NCI-H1092 (cell line): ENCODE measurements around the gene USP20.

Source experiments
- DNase-seq: peaks from one replicate; lab custom pipeline; 2025; lab: John Stamatoyannopoulos, UW

USP20 gene

DNA sequence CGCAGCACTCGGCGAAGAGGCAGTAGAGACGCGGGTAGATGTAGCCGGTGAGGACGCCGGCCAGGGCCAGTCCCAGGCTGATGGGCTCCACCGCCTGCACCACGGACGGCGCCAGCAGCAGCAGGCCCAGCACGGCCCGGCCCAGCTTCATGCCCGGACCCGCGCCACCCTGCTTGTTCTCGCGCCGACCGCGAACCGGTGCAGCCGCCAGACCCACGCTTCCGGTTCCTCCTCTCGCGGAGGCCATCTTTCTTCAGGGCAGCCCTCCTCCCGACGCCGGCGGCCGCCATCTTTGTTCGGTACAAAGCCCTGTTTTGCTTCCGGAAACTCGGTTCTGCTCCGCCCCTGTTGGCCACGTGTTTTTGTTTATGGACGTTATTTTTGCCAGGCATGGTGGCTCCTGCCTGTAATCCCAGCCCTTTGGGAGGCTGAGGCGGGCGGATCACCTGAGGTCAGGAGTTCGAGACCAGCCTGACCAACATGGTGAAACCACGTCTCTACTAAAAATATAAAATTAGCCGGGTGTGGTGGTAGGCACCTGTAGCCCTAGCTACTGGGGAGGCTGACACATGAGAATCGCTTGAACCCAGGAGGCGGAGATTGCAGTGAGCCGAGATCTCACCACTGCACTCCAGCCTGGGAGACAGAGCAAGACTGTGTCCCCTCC is 11.2 kb upstream of the USP20 start, which contains the start of gene TOR1A:
TSS of gene TOR1A (minus strand) at position 202 of the 667 bp plus-strand sequence. CDS start at position 151, 51 bp downstream.
- DNase-seq: peak; percentile 90

DNA sequence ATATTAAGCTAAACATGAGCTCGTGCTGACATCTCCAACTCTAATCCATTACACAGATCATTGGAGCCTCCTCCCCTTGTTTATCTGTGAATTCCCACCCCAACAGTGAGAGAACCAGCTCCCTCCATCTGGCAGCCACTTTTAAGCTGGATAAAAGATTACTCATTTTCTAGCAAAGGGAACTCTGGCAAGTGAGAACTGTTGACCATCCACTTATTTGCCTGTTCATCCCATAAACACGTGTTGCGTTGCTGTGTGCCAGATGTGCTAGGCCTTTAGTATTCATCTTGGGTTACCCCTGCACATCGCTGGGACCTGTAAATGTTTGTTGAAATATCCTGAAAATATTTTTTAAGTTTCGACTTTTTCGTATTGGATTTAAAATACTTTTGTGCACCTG is 8.9 kb upstream of the USP20 start:
- no peak for DNase-seq

DNA sequence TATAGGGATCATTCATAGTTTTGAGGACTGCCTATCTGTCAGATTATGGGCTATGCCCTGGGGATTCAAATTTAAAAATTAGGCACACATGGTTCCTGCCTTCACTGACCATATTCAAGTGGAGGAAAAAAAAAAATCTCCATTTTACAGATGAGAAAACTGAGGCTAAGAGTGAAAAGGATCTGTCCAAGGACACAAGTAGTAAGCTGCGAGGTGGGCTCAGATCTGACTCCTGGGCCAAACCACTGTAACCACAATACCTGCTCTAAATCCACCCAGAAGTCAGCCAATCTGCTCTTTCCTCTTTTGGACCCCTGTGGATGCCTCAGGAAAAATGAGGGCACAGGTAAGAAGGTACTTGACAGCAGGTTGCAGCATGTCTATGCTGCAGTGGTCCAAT is 8.5 kb upstream of the USP20 start:
- DNase-seq: no peak

DNA sequence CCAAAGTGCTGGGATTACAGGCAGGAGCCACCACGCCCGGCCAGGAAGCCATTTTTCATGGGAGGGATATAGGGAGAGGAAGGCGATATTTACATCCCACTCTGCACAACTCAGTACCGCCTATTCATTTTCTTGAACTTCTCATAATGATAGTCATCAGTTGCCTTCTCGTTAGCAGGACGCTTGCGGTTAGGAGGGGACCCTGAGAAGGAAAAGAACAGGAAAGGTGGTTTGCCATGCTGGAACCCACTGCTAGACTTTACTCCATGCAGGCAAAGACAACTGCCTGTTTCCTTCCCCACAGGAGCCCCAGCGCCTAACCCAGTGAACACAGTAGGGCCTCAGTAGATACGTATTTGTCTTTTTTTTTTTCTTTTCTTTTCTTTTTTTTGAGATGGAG is 7.2 kb upstream of the USP20 start:
- no peak for DNase-seq

DNA sequence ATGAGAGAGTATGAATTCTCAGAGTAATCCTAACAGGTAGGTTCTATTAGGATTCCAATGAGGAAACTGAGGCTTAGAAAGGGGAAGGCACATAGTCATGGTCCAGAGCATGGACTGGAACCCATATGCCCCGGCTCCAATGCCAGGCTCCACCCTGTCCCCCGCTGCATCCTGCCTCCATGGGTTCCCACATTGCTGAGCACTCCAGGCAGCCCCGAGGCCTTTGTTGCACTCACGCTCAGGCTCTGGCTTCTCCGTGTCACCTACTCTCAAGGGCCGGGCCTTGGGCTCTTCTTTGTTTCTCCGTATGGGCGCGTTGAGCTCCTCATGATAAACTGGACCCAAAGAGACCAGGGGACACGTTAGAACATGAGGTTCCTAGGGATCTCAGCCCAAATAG is 6.3 kb upstream of the USP20 start:
- DNase-seq: no peak

DNA sequence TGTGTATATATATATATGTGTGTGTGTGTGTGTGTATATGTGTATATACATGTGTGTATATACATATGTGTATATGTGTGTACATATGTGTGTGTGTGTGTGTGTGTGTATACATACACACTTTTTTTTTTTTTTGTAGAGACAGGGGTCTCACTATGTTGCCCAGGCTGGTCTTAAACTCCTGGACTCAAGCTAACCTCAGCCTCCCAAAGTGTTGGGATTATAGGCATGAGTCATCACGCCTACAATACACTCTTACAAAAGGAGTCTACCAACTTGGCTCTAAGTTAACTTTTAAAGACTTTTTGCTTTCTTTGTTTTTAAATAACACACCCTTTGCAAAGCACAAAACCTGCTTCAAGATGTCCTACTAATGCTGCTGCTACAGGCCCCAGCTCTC is 2.3 kb upstream of the USP20 start:
- DNase-seq: no peak

DNA sequence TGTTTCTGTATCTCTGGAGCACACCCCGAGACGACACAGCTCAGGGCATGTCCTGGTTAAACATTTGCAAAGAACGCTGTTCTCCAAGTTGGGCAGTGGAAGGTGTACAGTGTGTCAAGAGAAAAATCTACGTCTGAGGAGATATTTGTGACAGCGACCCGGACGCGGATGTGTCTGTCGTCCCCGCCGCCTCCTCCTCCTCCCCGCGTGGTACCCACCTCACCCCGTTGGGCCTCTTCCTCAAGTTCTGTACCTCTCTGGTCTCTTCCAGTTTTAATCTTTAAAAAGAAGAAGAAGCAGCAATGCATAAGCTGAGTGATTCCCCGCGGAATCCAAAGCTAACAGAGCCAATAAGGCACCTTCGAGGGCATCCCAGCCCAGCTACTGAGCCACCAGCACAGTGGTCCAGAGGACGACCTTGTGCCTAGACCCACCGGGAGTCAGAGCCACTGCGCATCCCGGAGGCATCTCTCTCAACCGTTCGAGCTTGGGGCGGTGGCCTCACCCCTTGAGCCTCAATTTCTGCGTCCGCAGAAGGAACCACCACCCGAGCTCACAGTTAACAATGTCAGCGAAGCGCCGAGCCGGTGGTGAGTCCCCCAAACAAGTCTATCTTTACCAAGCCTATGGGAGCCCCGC is 650 bp upstream of the USP20 start:
- DNase-seq: no peak

DNA sequence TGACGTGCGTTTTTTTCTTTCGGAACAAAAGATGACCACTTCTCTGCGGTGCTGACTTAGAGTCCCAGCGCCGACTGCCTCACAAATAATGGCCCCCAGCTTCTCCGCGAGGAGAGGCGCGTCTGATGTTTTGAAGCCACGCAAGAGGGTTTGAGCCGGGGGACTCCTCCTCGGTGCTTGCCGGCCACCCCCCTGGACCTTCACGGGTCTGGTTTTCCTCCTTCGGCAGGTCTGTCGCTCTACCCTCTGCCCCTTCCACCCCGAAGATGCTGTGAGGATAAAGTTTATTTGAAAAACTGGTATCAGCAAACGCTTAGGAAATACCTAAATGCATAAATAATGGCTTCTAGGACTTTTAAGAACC is 584 bp downstream of the USP20 start:
- DNase-seq: no peak

DNA sequence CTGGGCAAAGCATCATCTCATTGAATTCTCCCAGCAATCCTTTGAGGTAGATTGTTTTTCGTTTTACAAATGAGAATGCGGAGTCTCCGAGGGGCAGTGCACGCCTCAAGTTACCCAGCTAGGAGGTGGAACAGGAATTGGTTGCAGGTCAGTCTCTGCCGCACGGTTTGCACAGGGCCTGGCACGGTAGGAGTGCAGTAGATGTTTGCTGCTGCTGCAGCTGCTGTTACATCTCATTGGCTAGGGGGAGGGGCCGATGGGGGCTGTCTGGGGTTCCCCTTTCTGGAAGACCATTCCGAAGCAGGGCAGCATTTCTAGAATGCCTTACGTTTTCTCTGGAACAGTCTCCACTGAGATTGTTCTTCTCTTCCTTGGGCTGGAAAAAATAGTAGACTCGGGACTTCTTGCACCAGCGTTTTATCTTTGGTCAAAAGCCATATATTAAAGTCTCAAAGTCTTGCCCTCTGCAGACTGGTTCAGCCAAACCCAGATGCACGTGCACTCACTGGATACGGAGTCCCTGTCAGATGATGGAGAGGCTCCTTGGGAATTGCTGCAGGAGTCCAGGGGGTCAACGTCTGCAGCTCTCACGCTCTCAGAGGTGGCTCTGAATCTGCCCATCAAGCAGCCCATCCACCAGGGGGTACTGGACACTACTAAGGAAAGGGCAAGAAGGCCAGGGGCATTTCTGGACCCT is 1.2 kb downstream of the USP20 start:
- no peak for DNase-seq

DNA sequence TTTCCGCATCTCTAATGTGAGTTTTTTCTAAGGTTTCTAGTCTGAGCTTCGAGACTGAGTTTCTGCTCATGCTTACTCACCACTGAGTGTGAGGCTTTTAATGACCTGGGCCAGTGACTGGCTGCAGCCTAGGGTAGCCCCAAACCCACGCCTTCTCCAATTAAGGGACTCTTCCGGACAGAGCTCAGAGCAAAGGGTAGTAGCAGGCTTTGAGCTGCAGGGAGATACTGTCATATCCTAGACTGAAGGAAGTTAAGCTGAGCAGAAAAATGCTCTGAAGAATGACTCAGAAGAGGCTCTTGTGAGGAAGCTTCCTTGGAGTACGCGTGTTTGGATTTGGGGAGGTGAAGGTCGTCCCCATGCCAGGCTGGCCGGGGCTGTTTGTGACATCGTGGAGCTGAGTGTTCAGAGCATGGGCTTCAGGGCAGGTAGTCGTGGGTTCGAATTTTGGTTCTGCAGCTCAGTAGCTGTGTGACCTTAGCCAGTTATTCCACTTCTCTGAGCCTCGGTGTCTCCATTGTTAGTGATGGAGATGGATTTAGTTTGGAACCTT is 3.5 kb downstream of the USP20 start:
- DNase-seq: no peak

DNA sequence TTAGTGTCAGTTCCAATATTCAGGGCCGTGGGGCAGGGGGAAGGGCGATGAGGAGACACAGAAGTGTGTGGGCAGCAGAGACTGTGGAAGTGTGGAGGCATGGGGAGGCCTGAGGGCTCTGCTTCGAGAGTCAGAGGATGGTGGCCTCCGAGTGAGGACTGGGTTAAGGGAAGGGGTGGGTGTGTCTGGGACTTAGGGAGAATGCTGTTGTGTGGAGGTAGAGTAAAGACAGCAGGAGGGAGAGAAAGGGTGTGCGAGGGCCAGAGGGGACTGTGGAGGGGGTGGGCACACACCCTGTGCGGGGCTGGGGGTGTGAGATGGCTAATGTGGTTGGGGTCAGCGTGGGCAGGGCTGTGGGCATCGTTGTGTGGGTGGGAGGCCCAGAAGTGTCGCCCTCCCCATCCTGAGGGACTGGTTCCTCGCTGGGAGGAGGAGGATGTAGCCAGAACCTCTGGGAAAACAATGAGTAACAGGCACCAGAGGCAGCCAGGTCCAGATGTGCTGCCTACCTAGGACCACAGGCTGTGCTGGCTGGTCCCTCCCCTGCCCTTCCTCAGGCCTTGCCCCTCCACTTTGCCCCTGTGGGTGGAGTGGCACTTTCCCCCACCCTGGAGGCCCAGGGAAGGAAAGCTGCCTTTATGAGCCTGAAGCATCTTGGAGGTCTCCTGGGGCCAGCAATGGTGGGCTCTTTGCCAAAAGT is 4.2 kb downstream of the USP20 start:
- DNase-seq: no peak

DNA sequence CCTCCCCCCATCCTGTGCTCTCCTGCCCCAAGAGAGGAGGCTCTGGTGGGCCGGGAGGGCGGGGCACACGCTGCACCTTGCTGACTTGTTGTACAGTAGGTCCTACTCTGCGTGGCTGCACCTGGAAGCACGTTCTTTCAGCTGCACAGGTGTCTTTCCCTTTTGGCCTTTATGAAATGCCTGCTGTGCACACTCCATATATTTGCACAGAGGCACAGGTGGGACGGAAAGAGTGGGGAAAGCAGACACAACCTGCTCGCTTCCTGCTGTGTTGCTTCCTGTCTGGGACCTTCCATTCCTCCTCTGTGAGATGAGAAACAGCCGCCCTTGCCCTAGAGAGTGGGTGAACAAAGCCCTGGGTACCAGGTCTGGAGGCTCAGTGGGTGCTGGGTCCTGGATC is 4.8 kb downstream of the USP20 start:
- peak; percentile 44 for DNase-seq

DNA sequence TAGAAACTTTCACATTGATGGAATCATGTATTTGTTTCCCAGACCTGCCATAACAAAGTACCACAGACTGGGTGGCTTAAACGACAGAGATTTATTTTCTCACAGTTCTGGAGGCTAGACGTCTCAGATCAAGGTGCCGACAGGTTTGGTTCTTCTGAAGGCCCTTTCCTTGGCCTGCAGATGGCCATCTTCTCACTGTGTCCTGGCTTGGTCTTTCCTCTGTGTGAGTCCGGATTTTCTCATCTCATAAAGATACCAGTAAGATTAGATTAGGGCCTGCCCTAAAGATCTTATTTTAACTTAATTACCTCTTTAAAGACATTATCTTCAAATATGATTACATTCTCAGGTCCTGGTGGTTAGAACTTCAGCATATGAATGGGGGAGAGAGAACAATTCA is 5.8 kb downstream of the USP20 start:
- no peak for DNase-seq

DNA sequence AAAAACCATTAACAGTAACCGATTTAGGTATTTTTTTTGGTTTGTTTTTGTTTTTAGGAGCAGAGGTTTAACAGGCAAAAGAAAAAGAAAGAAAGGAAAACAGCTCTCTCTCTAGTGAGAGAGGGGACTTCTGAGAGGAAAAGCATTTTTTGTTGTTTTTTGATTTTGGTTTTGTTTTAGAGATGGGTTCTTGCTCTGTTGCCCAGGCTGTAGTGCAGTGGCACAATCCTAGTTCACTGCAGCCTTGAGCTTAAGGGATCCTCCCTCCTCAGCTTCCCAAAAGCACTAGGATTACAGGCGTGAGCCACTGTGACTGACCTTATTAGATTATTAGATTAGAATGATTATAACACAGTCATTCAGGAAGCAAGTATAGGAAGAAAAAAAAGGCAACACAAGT is 10.1 kb downstream of the USP20 start:
- no peak for DNase-seq

DNA sequence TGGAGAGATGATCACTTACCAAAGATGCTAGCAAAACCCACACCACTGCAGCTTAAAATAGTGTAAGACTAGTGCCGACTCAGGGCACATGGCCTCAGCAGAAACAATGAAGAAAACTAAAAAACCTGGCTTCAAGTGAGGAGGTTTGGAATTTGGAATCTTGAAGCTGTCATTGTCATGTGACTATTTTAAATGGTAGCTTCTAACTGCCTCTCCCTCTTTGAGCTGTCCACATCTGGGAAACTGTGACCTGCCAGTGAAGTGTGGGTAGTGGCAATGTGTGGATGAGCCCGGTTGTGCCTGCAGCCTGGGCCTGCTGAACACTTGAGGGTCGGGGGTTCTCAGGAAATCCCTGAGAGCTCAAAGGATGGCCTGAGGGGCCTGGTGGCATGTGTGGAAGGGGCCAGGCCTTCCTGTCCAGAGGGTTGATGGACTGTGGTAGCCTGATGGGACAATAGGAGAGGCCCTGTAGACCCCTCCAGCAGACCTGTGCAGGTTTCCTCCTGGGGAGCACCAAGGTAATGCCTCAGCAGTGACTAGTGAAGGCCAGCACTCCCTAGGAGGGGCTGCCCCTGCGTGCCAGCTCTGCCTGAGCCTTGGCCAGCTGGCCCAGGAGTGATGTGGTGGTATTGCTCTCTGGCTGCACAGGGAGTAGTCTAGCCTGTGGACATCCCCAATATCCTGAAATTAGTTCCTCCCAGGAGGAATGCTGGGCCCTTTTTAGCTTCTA is 13.6 kb downstream of the USP20 start:
- DNase-seq: no peak

DNA sequence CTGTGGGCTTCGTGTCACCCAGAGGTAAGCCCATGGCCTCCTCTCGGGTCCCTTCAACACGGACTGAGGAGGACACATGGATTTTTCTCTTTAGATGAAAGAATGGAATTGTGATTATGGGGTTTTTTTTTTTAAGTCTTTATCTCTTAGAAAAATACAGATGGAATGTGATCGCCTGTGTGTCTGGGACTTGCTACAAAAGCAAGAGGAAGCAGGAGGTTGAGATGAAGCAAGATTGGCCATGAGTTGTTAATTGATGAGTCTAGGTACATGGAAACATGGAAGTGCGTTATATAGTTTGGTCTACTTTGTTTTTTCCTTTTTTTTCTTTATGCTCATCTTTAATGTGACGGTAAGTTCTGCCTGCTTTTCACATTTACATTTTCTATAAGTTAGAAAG is 14.6 kb downstream of the USP20 start:
- DNase-seq: no peak

DNA sequence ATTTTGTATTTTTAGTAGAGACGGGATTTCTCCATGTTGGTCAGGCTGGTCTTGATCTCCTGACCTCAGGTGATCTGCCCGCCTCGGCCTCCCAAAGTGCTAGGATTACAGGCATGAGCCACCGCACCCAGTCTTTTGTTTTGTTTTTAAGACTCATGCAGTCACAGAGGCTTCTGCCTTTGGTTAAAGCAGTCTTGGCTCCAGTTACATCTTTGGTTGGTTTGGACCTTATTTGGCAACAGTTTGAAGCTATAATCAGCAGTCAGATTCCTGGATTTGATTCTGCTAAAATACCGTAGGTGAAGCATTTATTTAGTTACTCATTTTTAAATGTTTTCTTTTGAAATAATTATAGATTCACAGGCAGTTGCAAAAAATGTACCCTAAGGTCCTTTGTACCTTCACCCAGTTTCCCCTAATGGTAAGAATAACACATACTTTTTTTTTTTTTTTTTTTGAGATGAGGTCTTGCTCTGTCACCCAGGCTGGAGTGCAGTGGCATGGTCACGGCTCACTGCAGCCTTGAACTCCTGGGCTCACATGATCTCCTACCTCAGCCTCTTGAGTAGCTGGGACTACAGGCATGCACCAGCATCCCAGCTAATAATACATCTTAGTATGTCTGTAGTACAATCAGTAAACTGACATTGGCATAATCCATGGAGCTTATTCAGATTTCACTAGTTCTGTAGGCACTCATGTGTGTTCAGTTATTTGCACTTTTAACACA is 15.7 kb downstream of the USP20 start:
- DNase-seq: no peak

DNA sequence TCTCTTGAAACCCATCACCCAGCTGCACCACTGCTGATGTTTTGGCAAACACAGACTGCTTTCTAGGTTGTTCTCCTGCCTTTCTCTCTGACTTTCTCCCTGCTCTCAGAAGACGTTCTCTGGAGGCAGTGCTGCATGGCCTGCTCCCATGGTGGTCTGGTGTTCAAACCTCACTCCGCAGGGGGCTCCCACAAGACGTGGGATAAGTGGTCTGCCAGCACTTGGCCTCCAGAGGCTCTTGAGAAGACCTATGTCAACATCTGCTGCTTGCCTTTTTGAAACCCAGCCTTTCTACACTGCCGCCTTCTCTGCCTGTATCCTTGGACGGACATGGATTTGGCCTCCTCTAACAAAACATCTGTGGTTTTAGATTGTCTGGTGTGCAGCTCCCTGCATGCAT is 16.6 kb downstream of the USP20 start:
- no peak for DNase-seq

DNA sequence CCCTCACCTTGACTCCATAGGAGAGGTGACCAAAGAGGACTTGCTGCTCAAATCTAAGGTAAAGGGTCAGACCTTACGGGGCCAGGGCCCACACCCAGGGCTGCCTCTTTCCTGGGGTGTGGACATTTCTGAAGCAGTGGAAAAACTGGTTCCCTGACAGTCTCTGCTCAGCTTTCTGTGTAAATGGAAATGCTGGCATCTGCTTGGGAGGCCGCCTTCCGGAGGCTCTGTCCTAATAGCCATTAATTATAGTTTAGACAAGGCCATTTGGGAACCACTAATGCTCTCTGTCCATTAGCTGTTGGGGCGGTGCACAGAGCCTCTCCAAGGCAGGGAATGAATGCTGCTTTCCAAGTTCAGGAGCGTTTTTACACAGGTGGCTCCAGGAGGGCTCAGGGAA is 17.3 kb downstream of the USP20 start:
- DNase-seq: no peak

DNA sequence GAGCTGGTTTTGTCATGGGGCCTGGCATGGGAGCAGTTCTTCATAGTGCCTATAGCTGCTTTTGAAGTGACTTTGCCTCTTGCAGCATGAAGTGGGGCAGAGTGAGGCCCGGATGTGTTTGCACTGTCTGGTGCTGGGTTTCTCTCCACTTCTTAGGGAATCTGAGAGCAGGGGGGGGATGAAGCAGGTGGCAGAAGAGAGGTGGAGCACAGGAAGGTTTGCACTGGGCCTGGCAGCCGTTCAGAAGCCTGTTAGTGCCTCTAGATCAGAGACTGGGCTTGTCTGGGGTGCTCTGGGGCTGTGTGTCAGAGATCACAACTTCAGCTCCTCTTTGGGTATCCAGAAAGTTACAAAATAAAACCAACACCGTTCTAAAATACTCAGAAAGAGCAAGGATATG is 18.4 kb downstream of the USP20 start:
- DNase-seq: no peak

DNA sequence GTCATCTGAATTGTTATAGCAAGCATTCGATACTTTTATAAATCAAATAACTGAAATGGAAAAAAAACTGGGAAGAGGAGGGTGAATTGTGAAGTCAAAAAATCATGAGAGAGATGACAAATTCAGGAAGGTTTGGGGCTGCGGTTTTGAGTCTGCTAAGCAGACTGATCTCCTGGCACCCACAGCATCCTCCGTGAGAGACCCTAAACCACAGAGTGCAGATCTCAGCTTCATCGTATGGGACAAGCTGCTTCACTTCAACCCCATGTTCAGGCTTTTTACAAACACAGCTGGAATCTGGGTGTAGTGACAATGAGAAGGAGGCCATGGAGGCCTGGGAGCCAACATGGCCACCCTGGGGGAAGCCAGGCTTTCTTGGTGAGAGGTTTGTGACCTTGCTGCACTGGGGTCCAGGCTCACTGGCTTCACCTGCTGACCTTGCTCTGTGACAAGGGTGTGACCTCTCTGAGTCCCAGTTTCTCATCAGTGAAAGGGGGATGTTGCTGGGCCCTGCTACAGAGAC is 19.4 kb downstream of the USP20 start:
- no peak for DNase-seq
